Measurements from ENCODE around the gene CLCA1.

CLCA1 gene

DNA sequence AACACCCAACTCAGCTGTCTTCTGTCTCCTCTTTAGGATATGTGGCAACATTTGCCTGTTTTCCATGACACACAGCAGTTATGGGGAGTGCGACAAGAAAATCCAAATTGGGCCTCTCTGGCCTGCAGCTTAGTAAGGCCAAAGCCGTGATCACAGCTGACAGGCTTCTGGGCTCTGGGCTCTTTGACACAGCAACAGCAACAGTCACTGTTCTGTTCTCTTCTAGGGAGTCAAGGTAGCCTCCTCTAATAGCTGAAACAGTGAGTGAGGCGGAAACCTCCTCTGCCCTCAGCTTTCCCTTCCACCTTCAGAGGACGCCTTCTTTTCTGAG lies 19.0 kb downstream of the CLCA1 start:
- Histone ChIP-seq H3K9me3 (ENCODE audit: insufficient read depth, low read depth, low read length) (no peaks in the 10 kb centered on the region), H2BK120ac (ENCODE audit: insufficient read depth, low read length, poor library complexity) (no peak overlapping the region), H2AK5ac (ENCODE audit: low read length) (no peak overlapping the region), H3K27me3 (ENCODE audit: insufficient read depth, low read length) (no peaks in the 10 kb centered on the region), H3K23ac (ENCODE audit: low read length) (no peak overlapping the region), H4K12ac (ENCODE audit: low read depth, low read length) (no peak overlapping the region), H3K27ac (ENCODE audit: low read depth, low read length) (no peak overlapping the region), H3K18ac (ENCODE audit: low read length) (no peak overlapping the region), H3K14ac (ENCODE audit: low read length) (no peak overlapping the region), H3K79me1 (ENCODE audit: low read length) (no peaks in the 10 kb centered on the region), H3K36me3 (ENCODE audit: control insufficient read depth in 1 of 2, insufficient read depth in 2 of 2, low read length in 2 of 2) (no peaks in the 10 kb centered on the region), H3K4ac (ENCODE audit: low read depth, low read length) (no peak overlapping the region), H4K91ac (ENCODE audit: low read depth, low read length) (no peak overlapping the region), H4K8ac (ENCODE audit: low read depth, low read length) (no peak overlapping the region), H3K4me3 (ENCODE audit: low read depth, low read length) (no peak overlapping the region), H2BK5ac (ENCODE audit: low read depth, low read length, poor library complexity) (no peak overlapping the region), H2AFZ (ENCODE audit: insufficient read depth, low read length, poor library complexity) (no peak overlapping the region), H3K4me2 (ENCODE audit: low read length) (no peak overlapping the region), H3K4me1 (ENCODE audit: control insufficient read depth in 1 of 2, insufficient read depth in 2 of 2, low read length in 2 of 2) (no peaks in the 10 kb centered on the region), H3K9ac (ENCODE audit: low read length) (no peak overlapping the region), H3K79me2 (ENCODE audit: control insufficient read depth, insufficient read depth, low read length, poor library complexity) (no peaks in the 10 kb centered on the region), H2BK12ac (ENCODE audit: low read length) (no peak overlapping the region)
- DNase-seq: no peak
- no CpG with 5 or more reads among the region's 4 CpGs for WGBS (ENCODE audit: extremely low coverage, insufficient coverage, insufficient read length)

DNA sequence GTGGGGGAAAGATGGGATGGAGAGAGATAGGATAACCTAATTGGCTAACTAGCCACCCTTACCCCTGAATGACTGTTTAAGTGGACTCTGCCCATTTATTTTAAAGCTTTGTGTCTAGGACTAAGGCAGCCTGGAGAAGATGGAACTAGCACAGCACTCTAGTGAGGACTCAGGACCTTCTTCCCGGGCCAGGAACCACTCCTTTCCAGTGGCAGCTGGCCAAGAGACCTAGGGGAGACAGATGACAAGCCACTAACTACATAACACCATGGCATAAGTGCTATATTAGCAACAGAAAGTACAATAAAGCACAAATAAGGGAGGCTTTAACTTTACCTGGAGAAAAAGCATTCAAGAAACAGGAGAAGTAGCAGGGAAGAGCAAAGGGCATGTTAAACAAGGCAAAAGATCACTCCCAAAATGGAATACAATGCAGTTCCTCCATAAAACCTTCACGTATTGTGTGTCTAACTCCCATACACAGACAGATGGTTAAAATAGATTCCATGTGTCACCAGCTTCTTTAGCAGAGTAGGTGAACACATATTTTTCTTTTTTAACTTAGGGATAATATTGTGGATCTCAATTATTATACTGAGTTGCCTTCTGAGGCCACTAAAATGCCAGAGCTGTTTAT lies 20.6 kb downstream of the CLCA1 start:
- Histone ChIP-seq H3K4me3 (ENCODE audit: low read depth, low read length) (no peak overlapping the region), H4K12ac (ENCODE audit: low read depth, low read length) (no peak overlapping the region), H4K91ac (ENCODE audit: low read depth, low read length) (no peak overlapping the region), H3K9me3 (ENCODE audit: insufficient read depth, low read depth, low read length) (no peaks in the 10 kb centered on the region), H3K79me2 (ENCODE audit: control insufficient read depth, insufficient read depth, low read length, poor library complexity) (no peaks in the 10 kb centered on the region), H3K27me3 (ENCODE audit: insufficient read depth, low read length) (no peaks in the 10 kb centered on the region), H3K14ac (ENCODE audit: low read length) (no peak overlapping the region), H3K4ac (ENCODE audit: low read depth, low read length) (no peak overlapping the region), H3K4me1 (ENCODE audit: control insufficient read depth in 1 of 2, insufficient read depth in 2 of 2, low read length in 2 of 2) (no peaks in the 10 kb centered on the region), H3K36me3 (ENCODE audit: control insufficient read depth in 1 of 2, insufficient read depth in 2 of 2, low read length in 2 of 2) (no peaks in the 10 kb centered on the region), H3K18ac (ENCODE audit: low read length) (no peak overlapping the region), H4K8ac (ENCODE audit: low read depth, low read length) (no peak overlapping the region), H3K27ac (ENCODE audit: low read depth, low read length) (no peak overlapping the region), H2BK5ac (ENCODE audit: low read depth, low read length, poor library complexity) (no peak overlapping the region), H3K79me1 (ENCODE audit: low read length) (no peaks in the 10 kb centered on the region), H3K4me2 (ENCODE audit: low read length) (no peak overlapping the region), H2BK120ac (ENCODE audit: insufficient read depth, low read length, poor library complexity) (no peak overlapping the region), H3K9ac (ENCODE audit: low read length) (no peak overlapping the region), H3K23ac (ENCODE audit: low read length) (no peak overlapping the region), H2AFZ (ENCODE audit: insufficient read depth, low read length, poor library complexity) (no peak overlapping the region), H2AK5ac (ENCODE audit: low read length) (no peak overlapping the region), H2BK12ac (ENCODE audit: low read length) (no peak overlapping the region)
- WGBS (ENCODE audit: extremely low coverage, insufficient coverage, insufficient read length): no CpG with 5 or more reads among the region's 2 CpGs
- DNase-seq: no peak

DNA sequence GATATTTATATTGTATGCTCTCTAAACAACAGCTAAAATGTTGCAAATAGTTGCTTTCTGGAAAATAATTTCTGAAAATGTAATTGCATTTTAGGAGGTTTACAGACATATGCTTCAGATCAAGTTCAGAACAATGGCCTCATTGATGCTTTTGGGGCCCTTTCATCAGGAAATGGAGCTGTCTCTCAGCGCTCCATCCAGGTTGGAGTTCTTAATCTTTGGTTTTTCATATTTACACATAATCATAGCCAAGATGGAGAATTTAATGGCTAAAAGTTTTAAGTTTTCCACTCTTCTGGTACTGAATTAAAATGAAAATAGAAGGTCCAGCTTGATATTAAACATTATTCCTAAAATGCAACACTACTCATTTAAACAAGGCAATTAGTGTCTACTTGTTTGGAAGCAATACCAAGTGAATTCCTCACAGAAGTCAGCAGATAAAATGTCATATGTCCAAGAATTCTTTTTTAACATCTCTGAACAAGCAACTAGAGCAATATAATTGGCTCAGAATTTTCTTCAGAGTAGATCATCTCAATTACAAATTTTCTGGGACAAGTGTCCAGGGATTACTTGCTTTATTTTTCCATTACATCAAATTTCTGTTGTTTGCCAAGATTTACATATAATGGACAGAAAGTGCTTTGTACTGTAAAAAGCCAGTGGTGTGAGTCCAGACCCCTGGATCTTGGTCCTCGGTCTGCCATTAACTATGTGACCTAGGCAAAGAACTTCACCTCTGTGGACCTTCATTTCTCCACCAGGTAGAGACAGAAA lies 22.6 kb downstream of the CLCA1 start:
- Histone ChIP-seq H4K91ac (ENCODE audit: low read depth, low read length) (no peak overlapping the region), H3K23ac (ENCODE audit: low read length) (no peak overlapping the region), H3K18ac (ENCODE audit: low read length) (no peak overlapping the region), H3K27ac (ENCODE audit: low read depth, low read length) (no peak overlapping the region), H2BK5ac (ENCODE audit: low read depth, low read length, poor library complexity) (no peak overlapping the region), H4K8ac (ENCODE audit: low read depth, low read length) (no peak overlapping the region), H3K14ac (ENCODE audit: low read length) (no peak overlapping the region), H2AFZ (ENCODE audit: insufficient read depth, low read length, poor library complexity) (no peak overlapping the region), H3K4me2 (ENCODE audit: low read length) (no peak overlapping the region), H3K9ac (ENCODE audit: low read length) (no peak overlapping the region), H4K12ac (ENCODE audit: low read depth, low read length) (no peak overlapping the region), H3K79me2 (ENCODE audit: control insufficient read depth, insufficient read depth, low read length, poor library complexity) (no peaks in the 10 kb centered on the region), H2BK12ac (ENCODE audit: low read length) (no peak overlapping the region), H3K4ac (ENCODE audit: low read depth, low read length) (no peak overlapping the region), H3K4me3 (ENCODE audit: low read depth, low read length) (no peak overlapping the region), H2AK5ac (ENCODE audit: low read length) (no peak overlapping the region), H3K36me3 (ENCODE audit: control insufficient read depth in 1 of 2, insufficient read depth in 2 of 2, low read length in 2 of 2) (no peaks in the 10 kb centered on the region), H3K4me1 (ENCODE audit: control insufficient read depth in 1 of 2, insufficient read depth in 2 of 2, low read length in 2 of 2) (no peaks in the 10 kb centered on the region), H3K79me1 (ENCODE audit: low read length) (no peaks in the 10 kb centered on the region), H2BK120ac (ENCODE audit: insufficient read depth, low read length, poor library complexity) (no peak overlapping the region), H3K9me3 (ENCODE audit: insufficient read depth, low read depth, low read length) (no peaks in the 10 kb centered on the region), H3K27me3 (ENCODE audit: insufficient read depth, low read length) (no peaks in the 10 kb centered on the region)
- WGBS (ENCODE audit: extremely low coverage, insufficient coverage, insufficient read length): no CpG with 5 or more reads among the region's 2 CpGs
- no peak for DNase-seq

- Histone ChIP-seq H2AK5ac (ENCODE audit: low read length) (no peak overlapping the region), H3K4me2 (ENCODE audit: low read length) (no peak overlapping the region), H3K9ac (ENCODE audit: low read length) (no peak overlapping the region), H4K8ac (ENCODE audit: low read depth, low read length) (no peak overlapping the region), H2BK120ac (ENCODE audit: insufficient read depth, low read length, poor library complexity) (no peak overlapping the region), H3K79me2 (ENCODE audit: control insufficient read depth, insufficient read depth, low read length, poor library complexity) (no peaks in the 10 kb centered on the region), H3K14ac (ENCODE audit: low read length) (no peak overlapping the region), H2BK12ac (ENCODE audit: low read length) (no peak overlapping the region), H4K12ac (ENCODE audit: low read depth, low read length) (no peak overlapping the region), H4K91ac (ENCODE audit: low read depth, low read length) (no peak overlapping the region), H3K36me3 (ENCODE audit: control insufficient read depth in 1 of 2, insufficient read depth in 2 of 2, low read length in 2 of 2) (no peaks in the 10 kb centered on the region), H2AFZ (ENCODE audit: insufficient read depth, low read length, poor library complexity) (no peak overlapping the region), H3K27ac (ENCODE audit: low read depth, low read length) (no peak overlapping the region), H3K79me1 (ENCODE audit: low read length) (peaks cover 10% of the 10 kb centered on the region), H2BK5ac (ENCODE audit: low read depth, low read length, poor library complexity) (no peak overlapping the region), H3K27me3 (ENCODE audit: insufficient read depth, low read length) (no peaks in the 10 kb centered on the region), H3K4ac (ENCODE audit: low read depth, low read length) (no peak overlapping the region), H3K4me1 (ENCODE audit: control insufficient read depth in 1 of 2, insufficient read depth in 2 of 2, low read length in 2 of 2) (peaks cover 7% of the 10 kb centered on the region in 2 experiments), H3K4me3 (ENCODE audit: low read depth, low read length) (no peak overlapping the region), H3K18ac (ENCODE audit: low read length) (no peak overlapping the region), H3K23ac (ENCODE audit: low read length) (no peak overlapping the region), H3K9me3 (ENCODE audit: insufficient read depth, low read depth, low read length) (no peaks in the 10 kb centered on the region)
- WGBS (ENCODE audit: extremely low coverage, insufficient coverage, insufficient read length): no CpG with 5 or more reads among the region's 3 CpGs
- no peak for DNase-seq
These were observed 29.6 kb downstream of the CLCA1 start for GRCh38 chr1:86498281-86498680.

All from trophoblast cell (in vitro differentiated cells and primary cell).